ENCODE results near the gene NAP1L4. TPM values are rescaled to one million over a fixed set of nuclear protein-coding genes. Genes with fewer than 3 reads are reported as not detected.

The NAP1L4 gene
- total RNA-seq, 1 experiment from 2014 or later, result 189 TPM

DNA sequence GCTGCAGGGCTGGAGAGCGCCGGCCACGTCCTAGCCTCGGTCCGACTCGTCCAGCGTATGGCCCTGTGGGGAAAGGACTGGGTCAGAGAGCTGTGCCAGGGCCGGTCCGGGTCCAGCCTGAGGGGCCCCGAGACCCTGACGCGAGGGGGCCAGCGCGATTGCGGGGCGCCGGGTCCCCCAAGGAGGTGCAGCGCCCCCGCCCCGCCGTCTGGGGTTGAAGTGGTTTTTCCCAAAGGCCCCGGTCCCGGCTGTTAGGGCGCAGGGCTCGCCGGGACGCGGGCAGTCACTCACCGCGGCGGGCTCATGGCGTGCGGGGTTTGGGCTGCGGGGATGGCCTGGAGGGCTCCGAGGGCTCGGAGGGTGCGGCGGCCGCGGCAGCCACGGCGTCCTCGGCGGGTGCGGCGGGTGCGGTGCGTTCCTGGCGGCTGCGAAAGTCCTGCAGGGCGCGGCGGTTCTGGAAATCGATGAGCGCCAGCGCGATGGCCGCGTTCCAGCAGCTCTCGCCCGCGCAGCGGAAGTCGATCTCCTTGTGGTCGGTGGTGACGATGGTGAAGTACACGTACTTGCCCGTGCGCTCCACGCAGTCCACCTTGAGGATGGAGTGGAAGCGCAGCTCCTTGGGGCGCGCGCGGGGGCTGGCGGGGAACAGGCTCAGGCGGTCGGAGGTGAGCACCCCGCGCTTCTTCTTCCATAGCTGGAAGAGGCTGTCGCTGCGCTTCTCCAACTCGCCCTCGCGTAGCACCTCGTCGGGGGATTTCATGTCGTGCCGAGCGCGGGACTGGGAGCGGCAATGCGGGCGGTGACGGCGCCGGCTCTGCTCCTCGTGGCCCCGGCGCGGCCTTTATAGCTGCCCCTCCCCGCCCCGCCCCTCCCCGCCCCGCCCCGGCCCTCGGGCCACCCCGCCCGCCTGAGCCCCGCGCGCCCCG, 63.3 kb downstream of the NAP1L4 start, which contains the start of gene PHLDA2 (continued):
- TF ChIP-seq KAT7 (CRISPR knock-in tag; IDR thresholded peaks at IDR 0.05; ENCODE audit: borderline replicate concordance) (peak; percentile 37; the same call in 1 of the 2 replicates), IRF2 (CRISPR knock-in tag; IDR thresholded peaks at IDR 0.05; ENCODE audit: borderline replicate concordance, low read depth) (0 out of 2 replicates have a peak, but pooled peaks have one; percentile 26), TEAD4 (CRISPR knock-in tag; IDR thresholded peaks at IDR 0.05) (no peak), TCF7 (CRISPR knock-in tag; IDR thresholded peaks at IDR 0.05; ENCODE audit: low read depth) (no peak), NFYB (CRISPR knock-in tag; conservative IDR thresholded peaks at IDR 0.05; ENCODE audit: low read depth) (peak; percentile 30; the same call in 1 of the 2 replicates), NFATC4 (CRISPR knock-in tag; IDR thresholded peaks at IDR 0.05) (no peak), RELA (CRISPR knock-in tag; IDR thresholded peaks at IDR 0.05; ENCODE audit: borderline replicate concordance) (0 out of 2 replicates have a peak, but pooled peaks have one; percentile 10)
- TF ChIP-seq, protein P1, sequence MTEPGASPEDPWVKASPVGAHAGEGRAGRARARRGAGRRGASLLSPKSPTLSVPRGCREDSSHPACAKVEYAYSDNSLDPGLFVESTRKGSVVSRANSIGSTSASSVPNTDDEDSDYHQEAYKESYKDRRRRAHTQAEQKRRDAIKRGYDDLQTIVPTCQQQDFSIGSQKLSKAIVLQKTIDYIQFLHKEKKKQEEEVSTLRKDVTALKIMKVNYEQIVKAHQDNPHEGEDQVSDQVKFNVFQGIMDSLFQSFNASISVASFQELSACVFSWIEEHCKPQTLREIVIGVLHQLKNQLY (CRISPR knock-in tag; IDR thresholded peaks at IDR 0.05), result 0 out of 2 replicates have a peak, but pooled peaks have one; percentile 35
- TF ChIP-seq, protein P2, sequence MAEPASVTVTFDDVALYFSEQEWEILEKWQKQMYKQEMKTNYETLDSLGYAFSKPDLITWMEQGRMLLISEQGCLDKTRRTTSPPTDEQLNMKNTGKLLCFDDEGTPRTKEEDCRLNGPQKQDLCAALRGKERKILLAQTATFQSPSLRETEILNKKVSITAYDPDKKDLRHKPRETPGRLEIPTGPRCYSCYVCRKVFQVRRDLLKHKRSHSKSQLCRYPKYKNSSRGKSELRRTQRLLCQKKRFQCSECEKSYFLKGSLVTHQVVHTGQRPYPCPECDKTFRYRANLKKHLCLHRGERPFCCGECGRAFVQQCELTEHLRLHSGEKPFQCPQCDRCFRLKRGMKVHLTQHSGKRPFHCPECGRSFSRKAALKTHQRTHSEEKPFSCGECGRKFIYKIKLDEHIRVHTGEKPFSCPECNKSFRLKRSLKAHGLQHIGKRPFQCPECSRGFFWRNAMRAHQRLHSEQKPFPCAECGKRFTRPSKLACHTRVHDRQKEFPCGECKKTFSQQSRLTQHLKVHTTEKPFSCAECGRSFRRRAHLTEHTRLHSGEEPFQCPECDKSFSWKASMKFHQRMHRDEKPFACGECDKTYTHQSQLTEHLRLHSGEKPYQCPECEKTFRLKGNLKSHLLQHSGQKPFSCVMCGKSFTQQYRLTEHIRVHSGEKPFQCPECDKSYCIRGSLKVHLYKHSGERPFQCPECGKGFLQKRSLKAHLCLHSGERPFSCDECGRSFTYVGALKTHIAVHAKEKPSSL (CRISPR knock-in tag; conservative IDR thresholded peaks at IDR 0.05), result no peak

DNA sequence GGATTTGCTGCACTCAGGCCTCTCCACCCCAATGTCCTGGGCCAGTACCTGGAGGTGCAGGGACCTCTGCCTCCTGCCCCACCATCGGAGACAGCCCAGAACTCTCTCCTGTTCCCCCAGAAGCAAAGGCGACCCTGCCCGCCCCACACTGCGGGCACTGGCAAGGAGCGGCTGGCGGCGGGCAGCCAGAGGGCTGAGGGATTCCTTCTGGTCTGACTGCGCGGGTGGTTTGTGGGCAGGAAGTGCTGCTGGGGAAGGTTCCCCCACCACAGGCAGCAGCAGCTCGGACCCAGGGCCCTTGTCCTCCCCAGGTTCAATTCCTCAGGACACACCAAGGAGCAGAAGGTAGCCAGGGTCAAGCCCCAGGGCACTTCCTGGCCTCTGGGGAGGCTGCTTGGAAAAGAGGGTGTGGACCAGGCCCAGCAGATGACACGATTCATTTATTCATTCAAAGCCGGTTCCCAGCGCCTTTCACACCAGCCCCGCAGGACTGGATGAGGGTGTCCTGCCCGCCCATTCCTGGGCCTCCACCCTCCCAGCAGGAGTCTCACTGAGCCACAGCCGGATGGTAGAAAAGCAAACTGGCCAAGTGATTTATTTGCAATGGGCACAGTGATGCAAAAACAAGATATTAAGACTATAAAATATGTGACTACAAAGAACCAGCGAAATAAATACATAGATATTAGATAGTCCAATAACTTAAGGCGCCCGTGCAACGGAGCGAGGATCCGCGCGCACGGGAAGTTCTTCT, 64.1 kb downstream of the NAP1L4 start:
- Mint-ChIP-seq H3K4me1 (peaks cover 7% of the 10 kb centered on the region), H3K9me3 (no peaks in the 10 kb centered on the region), H3K36me3 (0 out of 2 replicates have a peak, but pooled peaks cover 3% of the 10 kb centered on the region), H3K4me3 (peak overlapping the region; percentile 76), H3K27ac (no peak overlapping the region), H3K27me3 (ENCODE audit: low read depth) (peaks cover 42% of the 10 kb centered on the region)
- CTCF ChIA-PET, result interaction anchor here (1.9 to 3.4 kb wide), 6 partner anchors 13 to 395 kb away, joined by 5 to 68 read pairs (median 18); a partner anchor contains a TSS
- ATAC-seq (no peak), DNase-seq (ENCODE audit: low spot score) (no peak)
- POLR2A ChIA-PET, result interaction anchor here (2.1 kb wide), 1 partner anchor 36 kb away, joined by 10 read pairs; no protein-coding TSS in a partner anchor
- TF ChIP-seq NR2C2 (CRISPR knock-in tag; IDR thresholded peaks at IDR 0.05) (no peak), ZNF263 (CRISPR knock-in tag; IDR thresholded peaks at IDR 0.05; ENCODE audit: low read depth) (no peak), GTF2I (CRISPR knock-in tag; conservative IDR thresholded peaks at IDR 0.05) (no peak), NR1H2 (CRISPR knock-in tag; IDR thresholded peaks at IDR 0.05) (no peak), ZNF138 (CRISPR knock-in tag; conservative IDR thresholded peaks at IDR 0.05) (no peak), SMAD4 (CRISPR knock-in tag; IDR thresholded peaks at IDR 0.05) (no peak), SP1 (CRISPR knock-in tag; conservative IDR thresholded peaks at IDR 0.05) (no peak)
- TF ChIP-seq, protein P3, sequence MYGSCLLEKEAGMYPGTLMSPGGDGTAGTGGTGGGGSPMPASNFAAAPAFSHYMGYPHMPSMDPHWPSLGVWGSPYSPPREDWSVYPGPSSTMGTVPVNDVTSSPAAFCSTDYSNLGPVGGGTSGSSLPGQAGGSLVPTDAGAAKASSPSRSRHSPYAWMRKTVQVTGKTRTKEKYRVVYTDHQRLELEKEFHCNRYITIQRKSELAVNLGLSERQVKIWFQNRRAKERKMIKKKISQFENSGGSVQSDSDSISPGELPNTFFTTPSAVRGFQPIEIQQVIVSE (CRISPR knock-in tag; IDR thresholded peaks at IDR 0.05; ENCODE audit: borderline replicate concordance), result no peak
- TF ChIP-seq, protein P4, sequence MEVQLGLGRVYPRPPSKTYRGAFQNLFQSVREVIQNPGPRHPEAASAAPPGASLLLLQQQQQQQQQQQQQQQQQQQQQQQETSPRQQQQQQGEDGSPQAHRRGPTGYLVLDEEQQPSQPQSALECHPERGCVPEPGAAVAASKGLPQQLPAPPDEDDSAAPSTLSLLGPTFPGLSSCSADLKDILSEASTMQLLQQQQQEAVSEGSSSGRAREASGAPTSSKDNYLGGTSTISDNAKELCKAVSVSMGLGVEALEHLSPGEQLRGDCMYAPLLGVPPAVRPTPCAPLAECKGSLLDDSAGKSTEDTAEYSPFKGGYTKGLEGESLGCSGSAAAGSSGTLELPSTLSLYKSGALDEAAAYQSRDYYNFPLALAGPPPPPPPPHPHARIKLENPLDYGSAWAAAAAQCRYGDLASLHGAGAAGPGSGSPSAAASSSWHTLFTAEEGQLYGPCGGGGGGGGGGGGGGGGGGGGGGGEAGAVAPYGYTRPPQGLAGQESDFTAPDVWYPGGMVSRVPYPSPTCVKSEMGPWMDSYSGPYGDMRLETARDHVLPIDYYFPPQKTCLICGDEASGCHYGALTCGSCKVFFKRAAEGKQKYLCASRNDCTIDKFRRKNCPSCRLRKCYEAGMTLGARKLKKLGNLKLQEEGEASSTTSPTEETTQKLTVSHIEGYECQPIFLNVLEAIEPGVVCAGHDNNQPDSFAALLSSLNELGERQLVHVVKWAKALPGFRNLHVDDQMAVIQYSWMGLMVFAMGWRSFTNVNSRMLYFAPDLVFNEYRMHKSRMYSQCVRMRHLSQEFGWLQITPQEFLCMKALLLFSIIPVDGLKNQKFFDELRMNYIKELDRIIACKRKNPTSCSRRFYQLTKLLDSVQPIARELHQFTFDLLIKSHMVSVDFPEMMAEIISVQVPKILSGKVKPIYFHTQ (CRISPR knock-in tag; IDR thresholded peaks at IDR 0.05), result no peak
- TF ChIP-seq, protein P5, sequence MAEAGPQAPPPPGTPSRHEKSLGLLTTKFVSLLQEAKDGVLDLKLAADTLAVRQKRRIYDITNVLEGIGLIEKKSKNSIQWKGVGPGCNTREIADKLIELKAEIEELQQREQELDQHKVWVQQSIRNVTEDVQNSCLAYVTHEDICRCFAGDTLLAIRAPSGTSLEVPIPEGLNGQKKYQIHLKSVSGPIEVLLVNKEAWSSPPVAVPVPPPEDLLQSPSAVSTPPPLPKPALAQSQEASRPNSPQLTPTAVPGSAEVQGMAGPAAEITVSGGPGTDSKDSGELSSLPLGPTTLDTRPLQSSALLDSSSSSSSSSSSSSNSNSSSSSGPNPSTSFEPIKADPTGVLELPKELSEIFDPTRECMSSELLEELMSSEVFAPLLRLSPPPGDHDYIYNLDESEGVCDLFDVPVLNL (CRISPR knock-in tag; IDR thresholded peaks at IDR 0.05; ENCODE audit: borderline replicate concordance, low read depth), result no peak
- TF ChIP-seq, protein P2 (CRISPR knock-in tag; conservative IDR thresholded peaks at IDR 0.05), result no peak
- TF ChIP-seq, protein P6, sequence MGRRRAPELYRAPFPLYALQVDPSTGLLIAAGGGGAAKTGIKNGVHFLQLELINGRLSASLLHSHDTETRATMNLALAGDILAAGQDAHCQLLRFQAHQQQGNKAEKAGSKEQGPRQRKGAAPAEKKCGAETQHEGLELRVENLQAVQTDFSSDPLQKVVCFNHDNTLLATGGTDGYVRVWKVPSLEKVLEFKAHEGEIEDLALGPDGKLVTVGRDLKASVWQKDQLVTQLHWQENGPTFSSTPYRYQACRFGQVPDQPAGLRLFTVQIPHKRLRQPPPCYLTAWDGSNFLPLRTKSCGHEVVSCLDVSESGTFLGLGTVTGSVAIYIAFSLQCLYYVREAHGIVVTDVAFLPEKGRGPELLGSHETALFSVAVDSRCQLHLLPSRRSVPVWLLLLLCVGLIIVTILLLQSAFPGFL (CRISPR knock-in tag; IDR thresholded peaks at IDR 0.05; ENCODE audit: borderline replicate concordance), result no peak

Measured in WTC11 (cell line).